Measurements from ENCODE around the gene HHAT. TPM values are rescaled to one million over a fixed set of nuclear protein-coding genes. Genes with fewer than 3 reads are reported as not detected.

Gene HHAT
- total RNA-seq, 4 donors from 2014 or later, result 4.6 to 8.8 (median 6.7) TPM

- no peak for DNase-seq (ENCODE audit: low spot score in 2 of 2)
- intact Hi-C loops (cut with DNase I; ENCODE audit: low total_unique reads), result no loop called here
- no peak overlapping the region for H3K4me3 ChIP-seq (ENCODE audit: low read depth, poor library complexity, severe bottlenecking)
- WGBS, 2 donors, result 83 to 89% methylated on average over 14 of the region's 14 CpGs
- TF ChIP-seq POLR2A (IDR thresholded peaks at IDR 0.05) (no peak), CTCF (IDR thresholded peaks at IDR 0.05) (no peak)
Observed at GRCh38 chr1:210571356-210572284, 242.9 kb downstream of the HHAT start.

- WGBS, 2 donors, result 89 to 90% methylated on average over 6 of the region's 6 CpGs
Observed at GRCh38 chr1:210573141-210573540, 244.4 kb downstream of the HHAT start.

GRCh38 chr1:210582205-210582970, 253.7 kb downstream of the HHAT start:
- TF ChIP-seq CTCF (IDR thresholded peaks at IDR 0.05) (no peak), POLR2A (IDR thresholded peaks at IDR 0.05) (no peak)
- no peak for DNase-seq (ENCODE audit: low spot score in 2 of 2)
- intact Hi-C loops (cut with DNase I; ENCODE audit: low total_unique reads), result no loop called here
- no peak overlapping the region for H3K4me3 ChIP-seq (ENCODE audit: low read depth, poor library complexity, severe bottlenecking)
- WGBS, 2 donors, result 69 to 70% methylated on average over 10 of the region's 10 CpGs

More at GRCh38 chr1:210573141-210573540, 244.4 kb downstream of the HHAT start:
- no peak for DNase-seq (ENCODE audit: low spot score in 2 of 2)
- intact Hi-C loops (cut with DNase I; ENCODE audit: low total_unique reads), result no loop called here
- no peak overlapping the region for H3K4me3 ChIP-seq (ENCODE audit: low read depth, poor library complexity, severe bottlenecking)
- TF ChIP-seq CTCF (IDR thresholded peaks at IDR 0.05), result no peak
- TF ChIP-seq POLR2A (IDR thresholded peaks at IDR 0.05), result no peak

GRCh38 chr1:210584439-210585113, 255.9 kb downstream of the HHAT start:
- H3K4me3 ChIP-seq (ENCODE audit: low read depth, poor library complexity, severe bottlenecking), result no peak overlapping the region
- 26 to 31% methylated on average over 3 of the region's 3 CpGs for WGBS, 2 donors
- peak in 1 of 2 donors; percentile 35 for DNase-seq (ENCODE audit: low spot score in 2 of 2)
- intact Hi-C loops (cut with DNase I; ENCODE audit: low total_unique reads), result no loop called here
- TF ChIP-seq CTCF (IDR thresholded peaks at IDR 0.05) (no peak), POLR2A (IDR thresholded peaks at IDR 0.05) (no peak)

- 27 to 45% methylated on average over 4 of the region's 4 CpGs for WGBS, 2 donors
- intact Hi-C loops (cut with DNase I; ENCODE audit: low total_unique reads), result no loop called here
- TF ChIP-seq POLR2A (IDR thresholded peaks at IDR 0.05) (no peak), CTCF (IDR thresholded peaks at IDR 0.05) (no peak)
- no peak overlapping the region for H3K4me3 ChIP-seq (ENCODE audit: low read depth, poor library complexity, severe bottlenecking)
- no peak for DNase-seq (ENCODE audit: low spot score in 2 of 2)
Observed at GRCh38 chr1:210586771-210587170, 258.1 kb downstream of the HHAT start.

Measured in lower leg skin (tissue), 4 donors.